CD4-positive, alpha-beta T cell (primary cell): ENCODE measurements around the gene GOLGB1. TPM values are rescaled to one million over a fixed set of nuclear protein-coding genes. Genes with fewer than 3 reads are reported as not detected.

Source experiments
- ATAC-seq: fragments of 200-7000 bp; cut with Tn5 transposase; one replicate; pipeline ENCODE4 v1.10.0; 2022; ENCODE audit warnings: mild to moderate bottlenecking; ENCODE audit not compliant: poor library complexity
- CTCF ChIA-PET: fragments of 350-600 bp; sonication (Branson Sonifier 250); formaldehyde crosslinking; loops from one replicate; lab custom pipeline; 2021; ENCODE audit warnings: antibody characterized with exemption, inconsistent platforms; lab: Charles Lee
- POLR2A ChIA-PET: fragments of 350-600 bp; sonication (Branson Sonifier 250); formaldehyde crosslinking; loops from one replicate; lab custom pipeline; 2021; ENCODE audit warnings: antibody characterized with exemption, inconsistent platforms; lab: Charles Lee
- DNase-seq, 14 experiments: peaks; one replicate each; pipeline ENCODE4 v3.0.0-alpha.2; 2013 to 2020; ENCODE audit warnings: mixed read lengths in 2 of 14
- H3K27ac ChIP-seq, 2 donors: one replicate each; pipeline versions ENCODE4 v1.5.1 to v1.7.0; 2013; ENCODE audit warnings: low read length in 2 of 2, low read depth in 1 of 2, mild to moderate bottlenecking in 1 of 2
- H3K27me3 ChIP-seq, 2 experiments: 1 replicate in 1 of 2; 2 replicates in 1 of 2; pipeline versions ENCODE4 v1.6.1 to v1.7.0; 2013; ENCODE audit warnings: low read length in 2 of 2, control low read depth in 1 of 2, mild to moderate bottlenecking in 1 of 2, moderate library complexity in 1 of 2; ENCODE audit not compliant: insufficient read depth in 2 of 2, control insufficient read depth in 1 of 2
- H3K36me3 ChIP-seq: one replicate; pipeline ENCODE4 v1.6.1; 2013; ENCODE audit warnings: low read length, control low read depth; ENCODE audit not compliant: insufficient read depth
- H3K4me1 ChIP-seq: one replicate; pipeline ENCODE4 v1.6.1; 2013; ENCODE audit warnings: low read length, control low read depth; ENCODE audit not compliant: insufficient read depth
- H3K4me3 ChIP-seq: one replicate; pipeline ENCODE4 v1.5.1; 2013; ENCODE audit warnings: mild to moderate bottlenecking, low read length, moderate library complexity
- H3K9me3 ChIP-seq, 2 experiments: 1 replicate in 1 of 2; 2 replicates in 1 of 2; pipeline versions ENCODE4 v1.6.1 to v1.7.0; 2013; ENCODE audit warnings: low read length in 2 of 2, mild to moderate bottlenecking in 2 of 2, control low read depth in 1 of 2, moderate library complexity in 1 of 2; ENCODE audit not compliant: control insufficient read depth in 1 of 2, insufficient read depth in 1 of 2
- H3K27ac Mint-ChIP-seq: one replicate; pipeline ENCODE4 v1.8.0; 2020; ENCODE audit warnings: mixed read lengths
- H3K27me3 Mint-ChIP-seq: one replicate; pipeline ENCODE4 v1.8.0; 2021; ENCODE audit warnings: mixed read lengths
- H3K36me3 Mint-ChIP-seq: one replicate; pipeline ENCODE4 v1.8.0; 2021; ENCODE audit warnings: low read depth, mixed read lengths
- H3K4me1 Mint-ChIP-seq: one replicate; pipeline ENCODE4 v1.8.0; 2021; ENCODE audit warnings: low read depth, mixed read lengths
- H3K4me3 Mint-ChIP-seq: one replicate; pipeline ENCODE4 v1.8.0; 2020; ENCODE audit warnings: mild to moderate bottlenecking, mixed read lengths
- H3K9me3 Mint-ChIP-seq: one replicate; pipeline ENCODE4 v1.8.0; 2020; ENCODE audit warnings: mixed read lengths
- CTCF ChIP-seq: fragments of 200-600 bp; IDR thresholded peaks from one replicate; pipeline ENCODE4 v1.8.0; 2022; ENCODE audit warnings: antibody characterized with exemption, mild to moderate bottlenecking
- intact Hi-C, 2 experiments: fragments of 100-400 bp; cut with DNase I in 1 of 2; cut with micrococcal nuclease in 1 of 2; formaldehyde crosslinking; loops; one replicate each; pipeline versions ENCODE4 v1.15.1 to v1.9.0; 2023 to 2025; cut with DNase I, micrococcal nuclease
- total RNA-seq, 174 experiments: library from RNA in 2 of 174; stranded (reverse) in 2 of 174; gene quantifications; one replicate each; pipeline ENCODE4 v1.2.3 and lab custom pipeline; 2021 to 2026

The GOLGB1 gene
- total RNA-seq, 2 experiments from 2014 or later: 49.8 to 50.2 TPM

- no peak for ATAC-seq
- TF ChIP-seq CTCF: no peak
- Histone ChIP-seq H3K4me1 (no peaks in the 10 kb centered on the region), H3K4me3 (no peak overlapping the region), H3K9me3 (no peaks in the 10 kb centered on the region), H3K36me3 (peaks cover 25% of the 10 kb centered on the region), H3K27ac (no peak overlapping the region), H3K27me3 (no peaks in the 10 kb centered on the region)
- Mint-ChIP-seq H3K4me1 (peaks cover 6% of the 10 kb centered on the region), H3K36me3 (peaks cover 86% of the 10 kb centered on the region), H3K9me3 (no peaks in the 10 kb centered on the region), H3K27ac (no peak overlapping the region), H3K4me3 (no peak overlapping the region), H3K27me3 (no peaks in the 10 kb centered on the region)
- CTCF ChIA-PET: no interaction called here
- no peak for DNase-seq
- intact Hi-C loops: loop anchor here in 1 of 2 experiments (5.0 kb wide), 1 partner anchor 33 kb away; no protein-coding TSS in a partner anchor
- POLR2A ChIA-PET: no interaction called here
Measured at GRCh38 chr3:121710347-121710746, 39.2 kb downstream of the GOLGB1 start.

GRCh38 chr3:121707531-121708273 is 41.8 kb downstream of the GOLGB1 start:
- peaks cover 80% of the 10 kb centered on the region for H3K36me3 Mint-ChIP-seq
- POLR2A ChIA-PET: no interaction called here

GRCh38 chr3:121705541-121705940 is 44.0 kb downstream of the GOLGB1 start:
- no peak for ATAC-seq
- Histone ChIP-seq H3K36me3 (peaks cover 37% of the 10 kb centered on the region), H3K27ac (no peak overlapping the region), H3K4me3 (no peak overlapping the region), H3K27me3 (no peaks in the 10 kb centered on the region), H3K4me1 (no peaks in the 10 kb centered on the region), H3K9me3 (no peaks in the 10 kb centered on the region)
- no peak overlapping the region for H3K27ac Mint-ChIP-seq
- CTCF ChIA-PET: no interaction called here
- no peak overlapping the region for H3K4me3 Mint-ChIP-seq
- H3K27me3 Mint-ChIP-seq: no peaks in the 10 kb centered on the region
- intact Hi-C loops: no loop called here
- POLR2A ChIA-PET: no interaction called here
- no peaks in the 10 kb centered on the region for H3K9me3 Mint-ChIP-seq
- DNase-seq: no peak
- peaks cover 90% of the 10 kb centered on the region for H3K36me3 Mint-ChIP-seq
- peaks cover 6% of the 10 kb centered on the region for H3K4me1 Mint-ChIP-seq
- no peak for TF ChIP-seq CTCF

More at GRCh38 chr3:121707531-121708273, 41.8 kb downstream of the GOLGB1 start:
- H3K4me3 ChIP-seq: no peak overlapping the region
- no peak overlapping the region for H3K27ac ChIP-seq
- TF ChIP-seq CTCF: no peak
- ATAC-seq: no peak
- no peaks in the 10 kb centered on the region for H3K27me3 ChIP-seq
- H3K36me3 ChIP-seq: peaks cover 18% of the 10 kb centered on the region
- Mint-ChIP-seq H3K27me3 (no peaks in the 10 kb centered on the region), H3K4me3 (no peak overlapping the region), H3K4me1 (peaks cover 6% of the 10 kb centered on the region), H3K27ac (no peak overlapping the region), H3K9me3 (no peaks in the 10 kb centered on the region)
- CTCF ChIA-PET: interaction anchor here (0.7 kb wide), 1 partner anchor 118 kb away, joined by 3 read pairs; no protein-coding TSS in a partner anchor
- no peak for DNase-seq
- H3K9me3 ChIP-seq: no peaks in the 10 kb centered on the region
- intact Hi-C loops: no loop called here
- no peaks in the 10 kb centered on the region for H3K4me1 ChIP-seq
